HEK293T (cell line): ENCODE data around the gene KLK10.

Source experiments
- CTCF ChIA-PET: fragments of 350-600 bp; formaldehyde crosslinking; extraction: SDS; loops from one replicate; lab custom pipeline; 2021; ENCODE audit warnings: antibody characterized with exemption, inconsistent platforms; lab: Yijun Ruan, JAX
- POLR2A ChIA-PET: fragments of 350-600 bp; formaldehyde crosslinking; extraction: SDS; loops from one replicate; lab custom pipeline; 2020; ENCODE audit warnings: antibody characterized with exemption, inconsistent platforms; lab: Yijun Ruan, JAX
- DNase-seq: peaks from one replicate; pipeline ENCODE4 v3.0.0; 2012; ENCODE audit warnings: mixed read lengths; ENCODE audit errors: extremely low spot score
- ARNT ChIP-seq: fragments of 450-650 bp; IDR thresholded peaks from 2 replicates; pipeline ENCODE4 v1.6.1; 2017; ENCODE audit warnings: mild to moderate bottlenecking
- BHLHE40 ChIP-seq: fragments of 450-650 bp; IDR thresholded peaks from 2 replicates; pipeline ENCODE4 v1.6.1; 2016; ENCODE audit warnings: mild to moderate bottlenecking, moderate library complexity, borderline replicate concordance
- CTBP1 ChIP-seq: fragments of 450-650 bp; IDR thresholded peaks from 2 replicates; pipeline ENCODE4 v1.6.1; 2016; ENCODE audit warnings: borderline replicate concordance
- ELF4 ChIP-seq: fragments of 450-650 bp; IDR thresholded peaks from 2 replicates; pipeline ENCODE4 v1.6.1; 2017; ENCODE audit warnings: antibody characterized with exemption
- FOXA1 ChIP-seq: fragments of 450-650 bp; IDR thresholded peaks from 2 replicates; pipeline ENCODE4 v1.6.1; 2016; ENCODE audit warnings: mild to moderate bottlenecking
- FOXK2 ChIP-seq: fragments of 450-650 bp; IDR thresholded peaks from 2 replicates; pipeline ENCODE4 v1.6.1; 2016; ENCODE audit warnings: mild to moderate bottlenecking
- FOXM1 ChIP-seq: fragments of 450-650 bp; IDR thresholded peaks from 2 replicates; pipeline ENCODE4 v1.6.1; 2017; ENCODE audit warnings: mild to moderate bottlenecking, borderline replicate concordance
- HDGF ChIP-seq: fragments of 450-650 bp; IDR thresholded peaks from 2 replicates; pipeline ENCODE4 v1.6.1; 2017; ENCODE audit warnings: antibody characterized with exemption, borderline replicate concordance
- L3MBTL2 ChIP-seq: fragments of 450-650 bp; conservative IDR thresholded peaks from 2 replicates; pipeline ENCODE4 v1.6.1; 2016; ENCODE audit warnings: mild to moderate bottlenecking
- LEF1 ChIP-seq: fragments of 450-650 bp; IDR thresholded peaks from 2 replicates; pipeline ENCODE4 v1.6.1; 2017; ENCODE audit warnings: mild to moderate bottlenecking, borderline replicate concordance
- NFRKB ChIP-seq: fragments of 450-650 bp; IDR thresholded peaks from 2 replicates; pipeline ENCODE4 v1.6.1; 2016; ENCODE audit warnings: mild to moderate bottlenecking, moderate library complexity
- SP1 ChIP-seq: fragments of 450-650 bp; IDR thresholded peaks from 2 replicates; pipeline ENCODE4 v1.6.1; 2017
- SUZ12 ChIP-seq: fragments of 450-650 bp; IDR thresholded peaks from 2 replicates; pipeline ENCODE4 v1.6.1; 2016; ENCODE audit warnings: mild to moderate bottlenecking
- TARDBP ChIP-seq: fragments of 450-650 bp; IDR thresholded peaks from 2 replicates; pipeline ENCODE4 v1.6.1; 2016
- ZNF384 ChIP-seq: fragments of 450-650 bp; IDR thresholded peaks from 2 replicates; pipeline ENCODE4 v1.6.1; 2016
- TF ChIP-seq, protein P1 (sequence below): fragments of 450-650 bp; IDR thresholded peaks from 2 replicates; pipeline ENCODE4 v1.6.1; 2016

KLK10 gene

DNA sequence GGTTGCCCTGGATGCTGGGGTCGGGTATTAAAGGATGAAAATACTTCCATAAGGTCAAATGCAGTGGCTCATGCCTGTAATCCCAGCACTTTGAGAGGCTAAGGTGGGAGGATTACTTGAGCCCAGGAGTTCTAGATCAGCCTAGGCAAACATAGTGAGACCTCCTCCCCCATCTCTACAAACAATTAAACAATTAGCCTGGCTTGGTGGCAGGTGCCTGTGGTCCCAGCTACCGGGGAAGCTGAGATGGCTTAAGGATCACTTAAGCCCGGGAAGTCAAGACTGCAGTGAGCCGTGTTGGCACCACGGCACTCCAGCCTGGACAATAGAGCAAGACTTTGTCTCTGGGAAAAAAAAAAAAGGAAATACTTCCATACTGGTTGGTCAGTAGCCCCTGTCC is 5.4 kb upstream of the KLK10 start:
- ChIA-PET CTCF (no interaction called here), POLR2A (no interaction called here)
- TF ChIP-seq ZNF384 (no peak), CTBP1 (no peak), FOXM1 (no peak), ARNT (no peak)
- TF ChIP-seq, protein P1, sequence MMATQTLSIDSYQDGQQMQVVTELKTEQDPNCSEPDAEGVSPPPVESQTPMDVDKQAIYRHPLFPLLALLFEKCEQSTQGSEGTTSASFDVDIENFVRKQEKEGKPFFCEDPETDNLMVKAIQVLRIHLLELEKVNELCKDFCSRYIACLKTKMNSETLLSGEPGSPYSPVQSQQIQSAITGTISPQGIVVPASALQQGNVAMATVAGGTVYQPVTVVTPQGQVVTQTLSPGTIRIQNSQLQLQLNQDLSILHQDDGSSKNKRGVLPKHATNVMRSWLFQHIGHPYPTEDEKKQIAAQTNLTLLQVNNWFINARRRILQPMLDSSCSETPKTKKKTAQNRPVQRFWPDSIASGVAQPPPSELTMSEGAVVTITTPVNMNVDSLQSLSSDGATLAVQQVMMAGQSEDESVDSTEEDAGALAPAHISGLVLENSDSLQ: no peak
- no peak for DNase-seq

DNA sequence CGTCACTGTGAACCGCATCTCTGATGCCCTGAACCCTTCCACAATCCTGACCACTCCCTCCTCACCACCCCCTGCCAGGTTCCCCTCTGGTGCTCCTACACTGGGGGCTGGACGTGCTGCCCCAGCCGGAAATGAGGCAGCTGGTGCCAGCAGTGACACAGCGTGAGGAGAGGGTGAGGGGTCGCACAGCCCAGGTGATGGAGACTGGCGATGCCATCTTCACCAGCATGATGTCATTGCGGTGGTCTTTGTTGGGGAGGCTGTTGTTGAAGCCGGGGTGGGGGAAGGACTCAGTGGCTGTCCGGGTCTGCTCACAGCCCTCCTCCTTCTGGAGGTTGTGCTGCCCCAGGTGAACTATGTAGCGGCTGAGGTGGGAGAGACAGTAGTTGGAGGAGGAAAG is 4.4 kb upstream of the KLK10 start:
- no peak for TF ChIP-seq BHLHE40
- POLR2A ChIA-PET: no interaction called here

DNA sequence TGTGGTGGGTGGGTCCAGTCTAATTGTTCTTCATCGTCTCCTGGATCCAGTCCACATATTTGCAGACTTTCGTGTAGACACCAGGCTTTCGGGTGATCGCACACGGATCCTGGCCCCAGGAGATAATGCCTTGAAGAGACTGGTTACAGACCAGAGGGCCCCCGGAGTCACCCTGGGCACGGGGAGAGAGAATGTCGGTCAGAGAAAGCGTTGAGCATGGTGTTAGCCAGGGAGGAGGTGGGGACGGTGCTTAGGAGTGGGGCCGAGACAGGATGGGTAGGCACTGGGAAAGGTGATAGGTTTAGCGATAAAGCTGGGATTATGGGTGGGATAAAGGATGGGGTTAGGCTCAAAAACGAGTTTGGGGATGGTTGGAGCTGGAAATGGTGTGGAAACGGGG is 3.0 kb upstream of the KLK10 start:
- ChIA-PET CTCF (no interaction called here), POLR2A (no interaction called here)
- no peak for DNase-seq
- TF ChIP-seq SP1: no peak

More for the DNA sequence above, 4.4 kb upstream of the KLK10 start:
- CTCF ChIA-PET: no interaction called here
- DNase-seq: no peak

DNA sequence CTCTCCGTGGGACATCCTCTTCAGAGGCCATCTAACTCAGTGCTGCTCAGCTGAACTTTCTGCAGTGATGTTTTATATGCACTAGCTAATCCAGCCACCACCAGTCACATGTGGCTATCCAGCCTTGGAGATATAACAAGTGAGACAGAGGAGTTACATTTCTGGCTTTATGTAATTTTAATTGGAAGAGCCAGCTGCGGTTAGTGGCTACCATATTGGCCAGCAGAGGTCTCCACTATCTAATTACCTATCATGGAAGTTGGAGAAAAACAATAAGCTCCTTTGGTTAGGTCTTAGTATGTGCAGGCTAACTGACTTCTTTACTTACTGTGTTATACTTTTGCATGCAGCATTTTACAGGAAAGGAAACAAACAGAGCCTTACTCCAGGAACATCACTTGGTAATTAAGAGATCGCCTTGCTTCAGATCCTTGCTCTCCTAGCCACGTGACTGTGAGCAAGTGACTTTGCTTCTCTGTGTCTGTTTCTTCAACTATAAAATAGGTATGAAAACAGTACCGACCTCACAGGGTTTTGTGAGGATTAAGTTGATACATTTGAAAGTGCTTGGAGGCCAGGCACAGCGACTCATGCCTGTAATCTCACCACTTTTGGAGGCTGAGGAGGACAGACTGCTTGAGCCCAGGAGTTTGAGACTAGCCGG is 1.6 kb upstream of the KLK10 start:
- peak; percentile 34 for DNase-seq
- CTCF ChIA-PET: interaction anchor here (0.6 to 1.5 kb wide), 11 partner anchors 10 to 809 kb away, joined by 3 to 6 read pairs (median 3); no protein-coding TSS in a partner anchor
- TF ChIP-seq ZNF384 (peak; percentile 53; the same call in 1 of the 2 replicates), HDGF (no peak)
- POLR2A ChIA-PET: no interaction called here

DNA sequence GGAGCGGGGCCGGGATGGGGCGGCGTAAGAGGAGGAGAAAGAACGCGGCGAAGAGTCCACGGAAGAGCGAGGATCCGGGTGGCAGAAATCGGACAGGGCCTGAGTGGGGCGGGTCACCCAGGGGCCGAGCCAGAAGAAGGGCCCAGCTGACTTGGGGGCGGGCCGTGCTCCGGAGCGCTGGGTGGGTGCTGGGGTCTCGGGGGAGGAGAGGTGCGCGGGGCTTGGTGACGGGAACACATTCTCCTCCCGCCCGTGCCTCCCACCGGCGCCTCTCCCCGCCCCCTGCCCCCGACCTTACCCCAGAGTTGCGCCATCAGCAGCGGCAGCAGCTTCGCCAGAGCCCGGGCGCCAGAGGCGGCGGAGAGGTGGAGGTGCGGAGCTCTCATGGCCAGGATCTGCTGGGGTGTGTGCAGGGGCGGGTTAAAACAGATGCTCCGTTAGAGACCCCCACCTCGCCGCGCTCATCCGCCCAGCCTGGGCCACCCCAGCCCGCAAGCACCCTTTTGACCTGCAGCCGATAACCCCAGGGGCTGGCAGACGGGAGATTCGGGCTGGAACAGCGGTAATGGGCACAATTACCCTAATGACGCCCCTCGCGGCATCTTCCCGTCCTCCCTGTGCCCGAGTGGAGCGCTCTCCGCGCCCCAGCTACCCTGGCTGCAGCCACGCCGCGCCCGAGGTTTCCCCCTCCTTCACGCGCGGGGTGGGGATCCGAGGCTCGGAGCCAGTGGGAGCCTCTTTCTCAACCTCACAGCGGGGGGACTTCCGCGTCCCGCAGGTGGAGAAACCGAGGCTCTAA is 565 bp downstream of the KLK10 start:
- ChIA-PET POLR2A (no interaction called here), CTCF (no interaction called here)
- DNase-seq: no peak
- no peak for TF ChIP-seq FOXA1
- no peak for TF ChIP-seq SUZ12
- no peak for TF ChIP-seq CTBP1
- TF ChIP-seq FOXK2: no peak
- TF ChIP-seq HDGF: no peak

DNA sequence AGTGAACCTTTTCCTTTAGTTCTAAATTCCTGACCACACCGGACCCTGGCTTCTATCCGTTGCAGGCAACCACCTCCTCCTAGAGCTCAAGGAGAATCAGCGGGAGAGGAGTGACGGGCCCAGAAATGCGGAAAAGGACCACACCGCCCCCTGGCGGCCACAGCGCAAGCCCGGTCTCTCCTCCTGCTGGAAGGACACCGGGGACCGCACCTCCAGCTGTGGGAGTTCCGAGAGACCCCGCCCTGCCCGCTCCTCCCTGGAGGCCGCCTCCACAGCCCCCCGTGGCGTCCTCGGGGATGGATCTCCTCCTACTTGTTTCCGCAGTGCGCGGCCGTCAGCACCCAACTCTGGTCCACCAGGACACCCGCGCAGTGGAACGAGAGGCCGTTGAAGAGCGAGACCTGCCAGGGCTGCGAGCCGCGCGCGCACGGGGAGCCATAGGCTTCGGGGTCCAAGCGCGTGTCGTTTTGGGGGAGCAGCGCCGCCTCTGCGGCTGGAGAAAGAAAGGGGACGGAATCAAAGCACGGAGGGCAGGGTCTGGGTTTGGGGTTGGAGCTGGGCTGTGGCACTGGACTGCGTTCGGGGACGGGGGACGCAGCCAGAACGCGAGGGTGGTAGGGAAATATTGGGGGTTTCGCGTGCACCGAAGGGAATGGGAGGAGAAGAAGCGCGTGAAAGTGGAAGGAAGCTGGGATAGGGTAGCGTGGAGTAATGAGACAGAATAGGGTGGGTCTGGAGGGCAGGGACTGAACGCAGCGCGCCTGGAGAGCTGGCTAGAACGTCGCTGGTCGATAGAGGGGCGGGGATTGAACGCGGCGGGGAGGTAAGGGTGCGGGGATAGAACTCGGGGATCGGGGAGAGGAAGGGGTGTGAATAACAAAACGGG is 2.5 kb downstream of the KLK10 start:
- TF ChIP-seq CTBP1: no peak
- no peak for TF ChIP-seq TARDBP
- TF ChIP-seq, protein P1: no peak; the same call in 1 of the 2 replicates
- TF ChIP-seq NFRKB: no peak
- TF ChIP-seq FOXM1: no peak
- TF ChIP-seq L3MBTL2: no peak
- no peak for TF ChIP-seq FOXK2
- no peak for TF ChIP-seq LEF1
- TF ChIP-seq BHLHE40: no peak
- no peak for TF ChIP-seq SUZ12
- no peak for TF ChIP-seq ARNT
- no peak for TF ChIP-seq ELF4
- TF ChIP-seq ZNF384: no peak
- TF ChIP-seq FOXA1: no peak
- no peak for TF ChIP-seq SP1
- DNase-seq: peak; percentile 84
- ChIA-PET CTCF (interaction anchor here (0.6 to 2.2 kb wide), 14 partner anchors 9 to 221 kb away, joined by 3 to 9 read pairs (median 3); partner anchors contain the start of genes CTU1 and KLK11), POLR2A (interaction anchor here (0.9 to 1.2 kb wide), 2 partner anchors 15 to 48 kb away, joined by 3 read pairs; partner anchors contain the start of gene KLK13)

DNA sequence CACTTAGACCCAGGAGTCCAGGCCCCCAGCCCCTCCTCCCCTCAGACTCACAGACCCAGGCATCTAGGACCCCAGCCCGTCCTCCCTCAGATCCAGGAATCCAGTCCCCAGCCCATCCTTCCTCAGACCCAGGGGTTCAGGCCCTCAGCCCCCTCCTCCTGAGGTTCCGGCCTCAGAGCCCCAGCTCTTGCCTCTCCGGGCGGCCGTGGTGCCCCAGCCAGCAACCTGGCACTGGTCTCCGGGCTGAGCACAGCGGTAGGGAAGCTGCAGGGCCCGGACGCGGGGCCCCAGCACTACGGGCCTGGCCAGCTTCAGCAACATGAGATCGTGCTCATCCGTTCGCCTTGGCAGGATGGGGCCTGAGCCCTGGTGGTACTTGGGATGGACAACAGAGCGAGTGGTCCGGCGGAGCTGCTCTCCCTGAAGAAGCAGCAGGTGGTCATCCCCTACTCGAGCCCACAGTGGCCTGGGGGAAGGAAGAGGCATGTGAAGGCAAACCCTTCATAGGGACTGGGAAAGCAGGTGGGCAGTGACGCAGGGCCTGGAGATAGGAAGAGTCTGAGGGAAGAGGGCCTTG is 3.7 kb downstream of the KLK10 start:
- ChIA-PET POLR2A (no interaction called here), CTCF (interaction anchor here (0.9 kb wide), 1 partner anchor 93 kb away, joined by 3 read pairs; the partner anchor contains the start of gene CTU1)
- DNase-seq: no peak
- TF ChIP-seq ELF4 (no peak), SUZ12 (no peak), NFRKB (no peak), ZNF384 (no peak), FOXM1 (no peak), ARNT (no peak), LEF1 (no peak), CTBP1 (no peak), TARDBP (no peak), FOXA1 (no peak), BHLHE40 (no peak), HDGF (no peak), L3MBTL2 (no peak), FOXK2 (no peak), SP1 (no peak)
- TF ChIP-seq, protein P1: no peak
